ENCODE results near the gene MACROH2A1.
"Not testable (repeated sequence)": the region's sequence is repeated elsewhere in the genome, so short reads cannot be mapped to it uniquely, and the experiment has no call there.

Gene MACROH2A1

GRCh38 chr5:135371622-135372232 lies 27.3 kb downstream of the MACROH2A1 start:
- TF ChIP-seq, protein P1, sequence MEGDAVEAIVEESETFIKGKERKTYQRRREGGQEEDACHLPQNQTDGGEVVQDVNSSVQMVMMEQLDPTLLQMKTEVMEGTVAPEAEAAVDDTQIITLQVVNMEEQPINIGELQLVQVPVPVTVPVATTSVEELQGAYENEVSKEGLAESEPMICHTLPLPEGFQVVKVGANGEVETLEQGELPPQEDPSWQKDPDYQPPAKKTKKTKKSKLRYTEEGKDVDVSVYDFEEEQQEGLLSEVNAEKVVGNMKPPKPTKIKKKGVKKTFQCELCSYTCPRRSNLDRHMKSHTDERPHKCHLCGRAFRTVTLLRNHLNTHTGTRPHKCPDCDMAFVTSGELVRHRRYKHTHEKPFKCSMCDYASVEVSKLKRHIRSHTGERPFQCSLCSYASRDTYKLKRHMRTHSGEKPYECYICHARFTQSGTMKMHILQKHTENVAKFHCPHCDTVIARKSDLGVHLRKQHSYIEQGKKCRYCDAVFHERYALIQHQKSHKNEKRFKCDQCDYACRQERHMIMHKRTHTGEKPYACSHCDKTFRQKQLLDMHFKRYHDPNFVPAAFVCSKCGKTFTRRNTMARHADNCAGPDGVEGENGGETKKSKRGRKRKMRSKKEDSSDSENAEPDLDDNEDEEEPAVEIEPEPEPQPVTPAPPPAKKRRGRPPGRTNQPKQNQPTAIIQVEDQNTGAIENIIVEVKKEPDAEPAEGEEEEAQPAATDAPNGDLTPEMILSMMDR (IDR thresholded peaks at IDR 0.05; ENCODE audit: borderline replicate concordance, insufficient read depth, low read depth, low read length), result no peak

GRCh38 chr5:135369952-135370351 lies 29.1 kb downstream of the MACROH2A1 start:
- H3K4me3 ChIP-seq (ENCODE audit: low read depth, low read length), result no peak overlapping the region
- TF ChIP-seq, protein P1 (IDR thresholded peaks at IDR 0.05; ENCODE audit: borderline replicate concordance, insufficient read depth, low read depth, low read length), result no peak

More at GRCh38 chr5:135371622-135372232, 27.3 kb downstream of the MACROH2A1 start:
- H3K4me3 ChIP-seq (ENCODE audit: low read depth, low read length), result no peak overlapping the region

- H3K4me3 ChIP-seq (ENCODE audit: low read depth, low read length), result no peak overlapping the region
- TF ChIP-seq, protein P1 (IDR thresholded peaks at IDR 0.05; ENCODE audit: borderline replicate concordance, insufficient read depth, low read depth, low read length), result no peak
These were observed 31.5 kb downstream of the MACROH2A1 start for GRCh38 chr5:135367554-135367953.

DNA sequence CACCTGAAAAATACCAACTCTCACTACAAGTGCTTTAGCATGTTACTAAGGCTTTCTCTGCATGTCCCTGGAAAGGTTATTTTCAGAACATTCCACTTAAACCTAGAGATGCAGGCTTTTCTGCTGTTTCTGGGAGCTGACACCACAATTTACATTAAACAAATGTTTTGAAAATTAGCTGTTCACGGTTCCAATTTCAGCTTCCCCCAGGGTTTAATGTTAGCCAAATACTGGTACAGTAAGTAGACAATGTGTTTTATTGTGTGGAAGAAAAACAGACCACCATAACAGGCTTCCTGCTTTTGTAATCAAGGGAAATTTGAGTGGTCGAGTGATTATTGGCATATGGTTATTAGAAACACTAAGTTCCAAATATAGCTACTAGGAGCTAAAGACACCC lies 32.0 kb downstream of the MACROH2A1 start:
- TF ChIP-seq, protein P1 (IDR thresholded peaks at IDR 0.05; ENCODE audit: borderline replicate concordance, insufficient read depth, low read depth, low read length), result no peak
- no peak overlapping the region for H3K4me3 ChIP-seq (ENCODE audit: low read depth, low read length)

DNA sequence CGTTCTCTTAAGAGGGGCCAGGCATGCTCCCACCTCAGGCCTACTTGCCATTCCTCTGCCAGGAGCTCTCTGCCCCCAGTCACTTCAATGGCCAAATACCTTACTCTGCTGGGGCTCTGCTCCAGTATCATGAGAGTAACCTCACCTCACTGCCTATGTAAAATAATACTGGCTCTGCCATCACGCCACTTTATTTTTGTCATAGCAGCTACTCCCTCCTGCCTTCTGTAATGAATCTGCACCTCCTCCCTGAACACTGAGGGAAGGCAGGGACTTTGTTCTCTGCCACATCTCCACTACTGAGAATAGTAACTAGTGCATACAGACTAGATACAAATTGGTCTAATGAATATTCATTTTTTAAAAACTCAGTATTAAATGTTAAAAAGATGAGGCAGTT lies 33.8 kb downstream of the MACROH2A1 start:
- H3K4me3 ChIP-seq (ENCODE audit: low read depth, low read length), result no peak overlapping the region
- TF ChIP-seq, protein P1 (IDR thresholded peaks at IDR 0.05; ENCODE audit: borderline replicate concordance, insufficient read depth, low read depth, low read length), result no peak

DNA sequence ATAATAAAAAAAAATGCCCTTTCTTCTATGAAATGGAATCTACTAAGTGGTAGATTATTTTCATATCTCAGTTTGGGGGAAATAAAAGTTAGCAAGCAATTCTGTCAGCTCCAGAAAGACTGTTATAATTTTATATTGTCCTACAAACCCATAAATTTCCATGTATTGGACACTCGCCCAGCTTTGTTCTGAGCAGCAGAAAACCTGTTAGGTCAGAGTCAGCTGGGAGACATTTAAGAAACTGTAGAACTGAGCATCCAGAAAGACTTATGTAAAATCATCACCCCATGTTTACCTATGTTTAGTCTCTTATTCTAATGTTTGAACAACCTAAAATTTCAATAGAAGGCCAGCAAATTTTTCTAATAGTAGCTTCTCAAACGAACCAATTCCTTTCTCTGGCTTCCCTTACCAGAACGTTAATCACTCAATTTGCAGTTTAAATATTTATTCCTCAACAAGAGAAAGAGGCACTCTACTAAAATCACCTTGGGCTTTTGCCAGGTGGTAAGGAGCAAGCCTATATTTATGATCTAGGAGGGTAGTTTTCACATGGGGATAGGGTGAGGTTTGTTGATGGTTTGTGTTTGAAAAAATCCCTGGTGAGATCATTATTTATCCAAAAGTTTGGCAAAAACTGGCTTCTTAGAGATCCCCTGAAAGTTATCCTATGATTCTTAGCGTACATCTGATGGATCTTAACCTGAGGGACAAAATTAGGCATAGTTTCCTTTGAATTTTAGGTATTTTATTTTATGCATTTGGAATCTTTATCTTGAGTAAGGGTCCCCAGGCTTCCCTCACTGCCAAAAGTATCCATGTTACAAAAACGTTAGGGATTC lies 34.4 kb downstream of the MACROH2A1 start:
- no peak overlapping the region for H3K4me3 ChIP-seq (ENCODE audit: low read depth, low read length)
- TF ChIP-seq, protein P1 (IDR thresholded peaks at IDR 0.05; ENCODE audit: borderline replicate concordance, insufficient read depth, low read depth, low read length), result no peak

- not testable (repeated sequence) for H3K4me3 ChIP-seq (ENCODE audit: low read depth, low read length)
These were observed 35.7 kb downstream of the MACROH2A1 start for GRCh38 chr5:135363342-135363741.

Measured in GM12875 (cell line).